SK-N-DZ (cell line): ENCODE results near the gene KLHL20.

Experiments
- small RNA-seq, 2 experiments: library from RNA; depleted of rRNA; stranded (forward); fragments of <200 nt; gene quantifications; one replicate each; pipeline ENCODE3, GENCODE V24; 2014

KLHL20 gene

Small RNA genes within 50 kb of the gene (small RNA-seq; reads per million reads assigned to genes)
- gene BX248409.1 (0 to 0.03 reads per million in 2 experiments), gene RF00019 (0 reads per million in 2 experiments)
